Measurements from ENCODE around the gene TNFRSF1A. TPM values are rescaled to one million over a fixed set of nuclear protein-coding genes. Genes with fewer than 3 reads are reported as not detected.

TNFRSF1A gene
- polyA plus RNA-seq, 2 of the 4 experiments (the other 2 are of a cell fraction), result 416 to 460 TPM

DNA sequence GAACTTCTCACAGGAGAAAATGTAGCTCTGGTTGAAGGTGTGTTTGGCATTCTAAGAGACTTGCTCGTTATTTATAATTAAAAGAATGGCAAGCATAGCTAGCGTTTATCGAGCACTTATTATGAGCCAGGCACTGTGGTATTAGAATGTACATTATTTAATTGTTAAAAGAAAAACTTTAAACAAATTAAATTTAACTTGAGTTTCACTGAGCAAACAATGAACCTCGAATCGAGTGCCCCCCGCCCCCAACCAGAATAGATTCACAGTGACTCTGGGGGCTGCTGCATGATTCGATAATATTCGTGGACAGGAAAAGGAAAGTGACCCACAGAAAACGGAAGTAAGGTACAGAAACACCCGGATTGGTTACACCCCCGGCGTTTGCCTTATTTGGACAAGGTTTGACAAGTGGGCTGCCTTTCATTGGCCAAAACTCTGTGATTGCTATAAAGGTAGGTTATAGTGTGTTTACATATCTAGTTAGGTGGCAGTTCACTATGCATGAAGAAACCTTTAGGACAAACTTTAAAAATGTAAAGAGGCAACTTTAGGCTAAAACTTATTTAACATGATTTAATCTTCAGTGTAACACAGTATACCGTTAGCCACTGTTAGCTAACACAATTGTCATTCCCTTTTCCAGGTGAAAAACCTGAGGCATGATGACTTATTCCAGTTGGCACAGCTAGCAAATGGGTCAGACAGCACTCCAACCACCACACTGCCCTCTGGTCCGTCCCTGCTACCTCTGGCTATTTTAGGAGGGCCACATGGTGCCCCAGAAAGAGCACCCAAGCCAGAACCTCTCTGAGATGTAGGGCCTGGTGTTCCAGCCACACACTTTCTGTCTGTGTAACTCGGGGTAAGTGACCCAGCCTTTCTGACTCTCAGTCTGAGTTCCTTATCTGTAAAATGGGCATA is 26.4 kb upstream of the TNFRSF1A start:
- ChIA-PET POLR2A (interaction anchor here (1.3 kb wide), 2 partner anchors 32 to 166 kb away, joined by 5 to 8 read pairs; partner anchors contain the start of gene GAPDH), CTCF (interaction anchor here (0.7 to 24.7 kb wide), 4 partner anchors 29 to 97 kb away, joined by 3 to 705 read pairs (median 8); partner anchors contain the start of gene TNFRSF1A)
- Histone ChIP-seq H3K4me1 (peaks cover 66% of the 10 kb centered on the region), H3K27ac (peak overlapping the region; percentile 97 to 99), H3K4me3 (no peak overlapping the region), H3K4me2 (peak overlapping the region; percentile 11; the same call in 1 of the 3 replicates), H3K9me3 (no peaks in the 10 kb centered on the region)
- 0 out of 2 replicates have a peak, but pooled peaks have one; percentile 40 for TF ChIP-seq KDM1A (IDR thresholded peaks at IDR 0.05; ENCODE audit: low read depth)
- TF ChIP-seq, protein P1, sequence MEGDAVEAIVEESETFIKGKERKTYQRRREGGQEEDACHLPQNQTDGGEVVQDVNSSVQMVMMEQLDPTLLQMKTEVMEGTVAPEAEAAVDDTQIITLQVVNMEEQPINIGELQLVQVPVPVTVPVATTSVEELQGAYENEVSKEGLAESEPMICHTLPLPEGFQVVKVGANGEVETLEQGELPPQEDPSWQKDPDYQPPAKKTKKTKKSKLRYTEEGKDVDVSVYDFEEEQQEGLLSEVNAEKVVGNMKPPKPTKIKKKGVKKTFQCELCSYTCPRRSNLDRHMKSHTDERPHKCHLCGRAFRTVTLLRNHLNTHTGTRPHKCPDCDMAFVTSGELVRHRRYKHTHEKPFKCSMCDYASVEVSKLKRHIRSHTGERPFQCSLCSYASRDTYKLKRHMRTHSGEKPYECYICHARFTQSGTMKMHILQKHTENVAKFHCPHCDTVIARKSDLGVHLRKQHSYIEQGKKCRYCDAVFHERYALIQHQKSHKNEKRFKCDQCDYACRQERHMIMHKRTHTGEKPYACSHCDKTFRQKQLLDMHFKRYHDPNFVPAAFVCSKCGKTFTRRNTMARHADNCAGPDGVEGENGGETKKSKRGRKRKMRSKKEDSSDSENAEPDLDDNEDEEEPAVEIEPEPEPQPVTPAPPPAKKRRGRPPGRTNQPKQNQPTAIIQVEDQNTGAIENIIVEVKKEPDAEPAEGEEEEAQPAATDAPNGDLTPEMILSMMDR (IDR thresholded peaks at IDR 0.05), result peak; percentile 3; the same call in 1 of the 3 replicates
- TF ChIP-seq POLR2A (IDR thresholded peaks at IDR 0.05; ENCODE audit: low read length), result no peak
- peak; percentile 38; the same call in 1 of the 2 replicates for TF ChIP-seq HOXB13 (CRISPR knock-in tag; IDR thresholded peaks at IDR 0.05; ENCODE audit: low read depth)
- DNase-seq (ENCODE audit: low read depth in 1 of 2, low spot score in 1 of 2) (peak in 1 of 2 experiments; percentile 67), ATAC-seq (no peak), FAIRE-seq (peak; percentile 81)
- 63% methylated on average over 15 of the region's 15 CpGs for WGBS (ENCODE audit: missing lambda C conversion rate)

DNA sequence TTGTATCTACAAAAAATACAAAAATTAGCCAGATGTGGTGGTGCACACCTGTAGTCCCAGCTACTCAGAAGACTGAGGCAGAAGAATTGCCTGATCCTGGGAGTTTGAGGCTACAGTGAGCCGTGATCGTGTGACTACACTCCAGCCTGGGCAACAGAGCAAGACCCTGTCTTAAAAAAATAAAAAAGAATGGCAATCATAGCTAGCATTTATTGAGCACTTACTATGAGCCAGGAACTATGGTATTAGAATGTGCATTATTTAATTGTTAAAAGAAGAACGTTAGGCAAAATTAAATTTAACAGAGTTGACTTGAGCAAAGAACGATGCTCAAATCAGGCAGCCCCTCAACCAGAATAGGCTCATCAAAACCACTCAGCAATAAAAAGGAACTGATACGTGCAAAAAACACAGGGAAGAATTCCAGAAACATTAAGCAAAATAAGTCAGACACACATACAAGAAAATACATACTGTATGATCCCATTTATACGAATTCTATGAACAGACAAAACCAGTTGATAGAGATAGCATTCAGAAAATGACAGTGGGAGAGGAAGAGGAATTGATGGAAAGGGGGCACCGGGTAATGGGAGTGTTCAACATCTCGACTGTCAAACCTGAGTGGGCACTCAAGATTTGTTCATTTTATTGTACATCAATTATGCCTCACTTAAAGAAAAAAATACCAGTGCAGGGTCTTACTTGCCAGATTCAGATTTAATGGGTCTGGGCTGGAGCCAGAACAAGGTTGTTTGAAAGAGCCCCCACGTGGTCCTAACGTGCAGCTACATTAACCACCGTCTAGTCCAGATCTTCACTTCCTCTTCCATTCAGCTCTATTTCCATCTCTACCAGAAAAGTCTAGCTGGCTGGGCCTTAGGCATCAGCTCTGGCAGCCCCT is 25.4 kb upstream of the TNFRSF1A start:
- H3K9me3 ChIP-seq, result no peaks in the 10 kb centered on the region
- peak in 1 of 2 experiments; percentile 77 for DNase-seq (ENCODE audit: low read depth in 1 of 2, low spot score in 1 of 2)
- H3K4me2 ChIP-seq, result 0 out of 3 replicates have a peak overlapping the region, but pooled peaks have one; percentile 11
- no peak for ATAC-seq
- WGBS (ENCODE audit: missing lambda C conversion rate), result 56% methylated on average over 11 of the region's 11 CpGs
- ChIA-PET CTCF (interaction anchor here (1.5 to 24.7 kb wide), 3 partner anchors 28 to 98 kb away, joined by 4 to 705 read pairs (median 12); partner anchors contain the start of gene TNFRSF1A), POLR2A (interaction anchor here (1.3 kb wide), 2 partner anchors 31 to 167 kb away, joined by 5 to 8 read pairs; partner anchors contain the start of gene GAPDH)
- H3K4me1 ChIP-seq, result peaks cover 64% of the 10 kb centered on the region
- H3K27ac ChIP-seq, result peak overlapping the region; percentile 97 to 99
- H3K4me3 ChIP-seq, result no peak overlapping the region
- TF ChIP-seq, protein P2, sequence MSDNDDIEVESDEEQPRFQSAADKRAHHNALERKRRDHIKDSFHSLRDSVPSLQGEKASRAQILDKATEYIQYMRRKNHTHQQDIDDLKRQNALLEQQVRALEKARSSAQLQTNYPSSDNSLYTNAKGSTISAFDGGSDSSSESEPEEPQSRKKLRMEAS (IDR thresholded peaks at IDR 0.05), result peak; percentile 54
- TF ChIP-seq, protein P3, sequence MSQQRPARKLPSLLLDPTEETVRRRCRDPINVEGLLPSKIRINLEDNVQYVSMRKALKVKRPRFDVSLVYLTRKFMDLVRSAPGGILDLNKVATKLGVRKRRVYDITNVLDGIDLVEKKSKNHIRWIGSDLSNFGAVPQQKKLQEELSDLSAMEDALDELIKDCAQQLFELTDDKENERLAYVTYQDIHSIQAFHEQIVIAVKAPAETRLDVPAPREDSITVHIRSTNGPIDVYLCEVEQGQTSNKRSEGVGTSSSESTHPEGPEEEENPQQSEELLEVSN (IDR thresholded peaks at IDR 0.05; ENCODE audit: borderline replicate concordance, low read depth), result peak; percentile 35; the same call in 1 of the 2 replicates
- peak; percentile 48 to 57; a peak in 4 of 5 replicates for TF ChIP-seq RAD21 (conservative IDR thresholded peaks at IDR 0.05 in 1 of 2, IDR thresholded peaks at IDR 0.05 in 1 of 2)
- TF ChIP-seq, protein P4, sequence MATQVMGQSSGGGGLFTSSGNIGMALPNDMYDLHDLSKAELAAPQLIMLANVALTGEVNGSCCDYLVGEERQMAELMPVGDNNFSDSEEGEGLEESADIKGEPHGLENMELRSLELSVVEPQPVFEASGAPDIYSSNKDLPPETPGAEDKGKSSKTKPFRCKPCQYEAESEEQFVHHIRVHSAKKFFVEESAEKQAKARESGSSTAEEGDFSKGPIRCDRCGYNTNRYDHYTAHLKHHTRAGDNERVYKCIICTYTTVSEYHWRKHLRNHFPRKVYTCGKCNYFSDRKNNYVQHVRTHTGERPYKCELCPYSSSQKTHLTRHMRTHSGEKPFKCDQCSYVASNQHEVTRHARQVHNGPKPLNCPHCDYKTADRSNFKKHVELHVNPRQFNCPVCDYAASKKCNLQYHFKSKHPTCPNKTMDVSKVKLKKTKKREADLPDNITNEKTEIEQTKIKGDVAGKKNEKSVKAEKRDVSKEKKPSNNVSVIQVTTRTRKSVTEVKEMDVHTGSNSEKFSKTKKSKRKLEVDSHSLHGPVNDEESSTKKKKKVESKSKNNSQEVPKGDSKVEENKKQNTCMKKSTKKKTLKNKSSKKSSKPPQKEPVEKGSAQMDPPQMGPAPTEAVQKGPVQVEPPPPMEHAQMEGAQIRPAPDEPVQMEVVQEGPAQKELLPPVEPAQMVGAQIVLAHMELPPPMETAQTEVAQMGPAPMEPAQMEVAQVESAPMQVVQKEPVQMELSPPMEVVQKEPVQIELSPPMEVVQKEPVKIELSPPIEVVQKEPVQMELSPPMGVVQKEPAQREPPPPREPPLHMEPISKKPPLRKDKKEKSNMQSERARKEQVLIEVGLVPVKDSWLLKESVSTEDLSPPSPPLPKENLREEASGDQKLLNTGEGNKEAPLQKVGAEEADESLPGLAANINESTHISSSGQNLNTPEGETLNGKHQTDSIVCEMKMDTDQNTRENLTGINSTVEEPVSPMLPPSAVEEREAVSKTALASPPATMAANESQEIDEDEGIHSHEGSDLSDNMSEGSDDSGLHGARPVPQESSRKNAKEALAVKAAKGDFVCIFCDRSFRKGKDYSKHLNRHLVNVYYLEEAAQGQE (IDR thresholded peaks at IDR 0.05), result no peak
- TF ChIP-seq SMC3 (IDR thresholded peaks at IDR 0.05), result peak; percentile 52
- TF ChIP-seq FOSB (CRISPR knock-in tag; IDR thresholded peaks at IDR 0.05), result no peak
- TF ChIP-seq, protein P5, sequence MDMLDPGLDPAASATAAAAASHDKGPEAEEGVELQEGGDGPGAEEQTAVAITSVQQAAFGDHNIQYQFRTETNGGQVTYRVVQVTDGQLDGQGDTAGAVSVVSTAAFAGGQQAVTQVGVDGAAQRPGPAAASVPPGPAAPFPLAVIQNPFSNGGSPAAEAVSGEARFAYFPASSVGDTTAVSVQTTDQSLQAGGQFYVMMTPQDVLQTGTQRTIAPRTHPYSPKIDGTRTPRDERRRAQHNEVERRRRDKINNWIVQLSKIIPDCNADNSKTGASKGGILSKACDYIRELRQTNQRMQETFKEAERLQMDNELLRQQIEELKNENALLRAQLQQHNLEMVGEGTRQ (IDR thresholded peaks at IDR 0.05), result peak; percentile 27; the same call in 1 of the 2 replicates
- no peak for FAIRE-seq
